Anterior cingulate cortex (tissue), 58 donors: ENCODE data around the gene MACROH2A1.

Experiments
- DNase-seq, 58 donors: peaks; one replicate each; lab custom pipeline; 2025; lab: John Stamatoyannopoulos, UW

Gene MACROH2A1

GRCh38 chr5:135398855-135399793 lies at the start of gene MACROH2A1:
MACROH2A1 (minus strand) TSS chr5:135399231; CDS start chr5:135389093, 10,138 bp downstream.
- peak in 55 of 58 donors; percentile 38 to 88 (median 78) for DNase-seq

- DNase-seq: no peak
Measured at GRCh38 chr5:135448071-135448739, 49.2 kb upstream of the MACROH2A1 start.

- DNase-seq: no peak
Measured at GRCh38 chr5:135447298-135447929, 48.4 kb upstream of the MACROH2A1 start, which contains the start of gene DCANP1. DCANP1 (minus strand) TSS chr5:135447348; CDS start chr5:135447108, 240 bp downstream.

- DNase-seq: no peak
Measured at GRCh38 chr5:135446615-135447014, 47.6 kb upstream of the MACROH2A1 start.

- DNase-seq: no peak
Measured at GRCh38 chr5:135446206-135446605, 47.2 kb upstream of the MACROH2A1 start.

- no peak for DNase-seq
Measured at GRCh38 chr5:135445306-135445985, 46.4 kb upstream of the MACROH2A1 start.

GRCh38 chr5:135444881-135445280 lies 45.9 kb upstream of the MACROH2A1 start:
- DNase-seq: no peak

- DNase-seq: no peak
Measured at GRCh38 chr5:135444360-135444759, 45.3 kb upstream of the MACROH2A1 start.

- no peak for DNase-seq
Measured at GRCh38 chr5:135443161-135443960, 44.3 kb upstream of the MACROH2A1 start.

- no peak for DNase-seq
Measured at GRCh38 chr5:135442431-135443160, 43.6 kb upstream of the MACROH2A1 start.

- no peak for DNase-seq
Measured at GRCh38 chr5:135441919-135442318, 42.9 kb upstream of the MACROH2A1 start.

- no peak for DNase-seq
Measured at GRCh38 chr5:135441350-135441831, 42.4 kb upstream of the MACROH2A1 start.

- DNase-seq: no peak
Measured at GRCh38 chr5:135440916-135441315, 41.9 kb upstream of the MACROH2A1 start.

GRCh38 chr5:135439231-135440205 lies 40.5 kb upstream of the MACROH2A1 start:
- DNase-seq: no peak

GRCh38 chr5:135438636-135439221 lies 39.7 kb upstream of the MACROH2A1 start:
- DNase-seq: no peak

GRCh38 chr5:135437796-135438560 lies 38.9 kb upstream of the MACROH2A1 start:
- DNase-seq: peak in 10 of 58 donors; percentile 22 to 74 (median 44)
